Activated CD8-positive, alpha-beta T cell treated with anti-CD3 and anti-CD28 coated beads for 36 hours (primary cell): Measurements from ENCODE around the gene DTNA. TPM values are rescaled to one million over a fixed set of nuclear protein-coding genes. Genes with fewer than 3 reads are reported as not detected.

Experiments used
- ATAC-seq: fragments of 200-7000 bp; cut with Tn5 transposase; one replicate; pipeline ENCODE4 v1.10.0; 2021; ENCODE audit warnings: mild to moderate bottlenecking, moderate library complexity
- CTCF ChIA-PET: fragments of 350-600 bp; sonication (Branson Sonifier 250); formaldehyde crosslinking; loops from one replicate; lab custom pipeline; 2021; ENCODE audit warnings: antibody characterized with exemption; lab: Charles Lee
- POLR2A ChIA-PET: fragments of 350-600 bp; sonication (Branson Sonifier 250); formaldehyde crosslinking; loops from one replicate; lab custom pipeline; 2021; ENCODE audit warnings: antibody characterized with exemption; lab: Charles Lee
- DNase-seq: peaks from one replicate; pipeline ENCODE4 v3.0.0-alpha.2; 2020
- H3K27ac Mint-ChIP-seq: one replicate; pipeline ENCODE4 v1.8.0; 2021; ENCODE audit warnings: mild to moderate bottlenecking, mixed read lengths
- H3K27me3 Mint-ChIP-seq: one replicate; pipeline ENCODE4 v1.8.0; 2021; ENCODE audit warnings: mixed read lengths
- H3K36me3 Mint-ChIP-seq: one replicate; pipeline ENCODE4 v1.8.0; 2021; ENCODE audit warnings: low read depth, mixed read lengths
- H3K4me1 Mint-ChIP-seq: one replicate; pipeline ENCODE4 v1.8.0; 2021; ENCODE audit warnings: low read depth, mixed read lengths
- H3K4me3 Mint-ChIP-seq: one replicate; pipeline ENCODE4 v1.8.0; 2021; ENCODE audit warnings: mild to moderate bottlenecking, moderate library complexity, mixed read lengths
- H3K9me3 Mint-ChIP-seq: one replicate; pipeline ENCODE4 v1.8.0; 2021; ENCODE audit warnings: mixed read lengths
- intact Hi-C: fragments of 100-400 bp; cut with micrococcal nuclease; formaldehyde crosslinking; loops from one replicate; pipeline ENCODE4 v1.10.0; 2022
- total RNA-seq, 2 experiments: library from RNA; stranded (reverse); gene quantifications; one replicate each; pipeline ENCODE4 v1.2.3, GENCODE V29; 2021
- TF ChIP-seq, protein P1 (sequence below): fragments of 200-600 bp; IDR thresholded peaks from one replicate; pipeline ENCODE4 v1.8.0; 2022; ENCODE audit warnings: antibody characterized with exemption, mild to moderate bottlenecking

DTNA gene
- total RNA-seq, 2 experiments from 2014 or later: 0.40 to 0.41 TPM

DNA sequence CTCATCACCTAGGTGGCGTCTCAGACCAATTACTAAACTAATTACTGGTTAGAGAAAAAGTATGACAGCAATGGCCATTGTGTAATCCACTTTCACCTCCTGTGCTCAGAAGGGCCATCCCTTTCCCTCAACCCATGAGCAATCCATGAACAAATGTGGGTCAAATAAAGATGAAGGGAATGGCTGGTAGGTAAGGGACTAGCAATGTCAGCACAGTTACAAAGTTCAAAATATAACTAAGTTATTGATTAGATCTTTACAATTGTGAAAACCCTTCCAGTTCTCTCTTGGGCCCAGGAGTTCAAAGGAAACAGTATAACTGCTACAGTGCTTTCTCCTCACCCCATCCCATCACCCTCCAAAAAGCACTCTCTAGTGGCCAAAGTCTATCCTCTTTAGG lies 98.3 kb downstream of the DTNA start:
- H3K4me3 Mint-ChIP-seq: no peak overlapping the region
- TF ChIP-seq, protein P1, sequence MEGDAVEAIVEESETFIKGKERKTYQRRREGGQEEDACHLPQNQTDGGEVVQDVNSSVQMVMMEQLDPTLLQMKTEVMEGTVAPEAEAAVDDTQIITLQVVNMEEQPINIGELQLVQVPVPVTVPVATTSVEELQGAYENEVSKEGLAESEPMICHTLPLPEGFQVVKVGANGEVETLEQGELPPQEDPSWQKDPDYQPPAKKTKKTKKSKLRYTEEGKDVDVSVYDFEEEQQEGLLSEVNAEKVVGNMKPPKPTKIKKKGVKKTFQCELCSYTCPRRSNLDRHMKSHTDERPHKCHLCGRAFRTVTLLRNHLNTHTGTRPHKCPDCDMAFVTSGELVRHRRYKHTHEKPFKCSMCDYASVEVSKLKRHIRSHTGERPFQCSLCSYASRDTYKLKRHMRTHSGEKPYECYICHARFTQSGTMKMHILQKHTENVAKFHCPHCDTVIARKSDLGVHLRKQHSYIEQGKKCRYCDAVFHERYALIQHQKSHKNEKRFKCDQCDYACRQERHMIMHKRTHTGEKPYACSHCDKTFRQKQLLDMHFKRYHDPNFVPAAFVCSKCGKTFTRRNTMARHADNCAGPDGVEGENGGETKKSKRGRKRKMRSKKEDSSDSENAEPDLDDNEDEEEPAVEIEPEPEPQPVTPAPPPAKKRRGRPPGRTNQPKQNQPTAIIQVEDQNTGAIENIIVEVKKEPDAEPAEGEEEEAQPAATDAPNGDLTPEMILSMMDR: no peak
- CTCF ChIA-PET: no interaction called here
- no peaks in the 10 kb centered on the region for H3K36me3 Mint-ChIP-seq
- H3K4me1 Mint-ChIP-seq: peaks cover 7% of the 10 kb centered on the region
- DNase-seq (no peak), ATAC-seq (no peak)
- no peak overlapping the region for H3K27ac Mint-ChIP-seq
- POLR2A ChIA-PET: no interaction called here
- no peaks in the 10 kb centered on the region for H3K9me3 Mint-ChIP-seq
- peaks cover 2% of the 10 kb centered on the region for H3K27me3 Mint-ChIP-seq
- intact Hi-C loops: no loop called here

DNA sequence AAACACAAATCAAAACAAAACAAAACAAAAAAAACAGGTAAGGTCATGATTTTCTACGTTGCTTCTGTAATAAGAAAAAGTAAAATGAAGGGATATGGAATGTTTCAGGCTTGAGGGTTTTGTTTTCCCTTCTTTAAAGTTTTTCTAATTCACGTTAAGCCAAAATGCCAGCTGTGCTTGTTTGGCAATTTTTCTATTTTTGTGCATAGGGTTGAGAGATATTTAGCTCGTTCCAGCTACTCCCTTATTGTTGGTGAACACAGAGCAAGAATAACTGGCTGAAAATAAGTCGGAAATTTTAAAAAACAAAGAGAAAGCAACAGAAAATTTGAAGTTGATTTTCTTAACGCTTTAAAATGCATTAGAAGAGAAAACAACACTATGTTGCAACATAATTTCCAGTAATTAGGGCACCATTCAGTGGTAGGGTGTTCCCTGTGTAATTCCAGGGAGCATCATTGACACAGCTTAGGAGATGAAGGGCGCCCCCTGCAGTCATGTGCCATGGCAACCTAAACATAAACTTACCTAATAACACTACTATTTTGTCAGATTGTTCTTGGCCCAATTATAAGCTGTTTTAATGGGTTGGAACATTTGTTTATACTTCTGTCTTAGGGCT lies 99.5 kb downstream of the DTNA start:
- DNase-seq (peak; percentile 29), ATAC-seq (no peak)
- TF ChIP-seq, protein P1: no peak
- H3K36me3 Mint-ChIP-seq: no peaks in the 10 kb centered on the region
- no peak overlapping the region for H3K27ac Mint-ChIP-seq
- H3K4me3 Mint-ChIP-seq: no peak overlapping the region
- ChIA-PET CTCF (interaction anchor here (0.7 to 1.1 kb wide), 5 partner anchors 11 to 23 kb away, joined by 3 to 4 read pairs (median 3); no protein-coding TSS in a partner anchor), POLR2A (no interaction called here)
- peaks cover 7% of the 10 kb centered on the region for H3K4me1 Mint-ChIP-seq
- no peaks in the 10 kb centered on the region for H3K9me3 Mint-ChIP-seq
- peaks cover 2% of the 10 kb centered on the region for H3K27me3 Mint-ChIP-seq
- intact Hi-C loops: no loop called here

DNA sequence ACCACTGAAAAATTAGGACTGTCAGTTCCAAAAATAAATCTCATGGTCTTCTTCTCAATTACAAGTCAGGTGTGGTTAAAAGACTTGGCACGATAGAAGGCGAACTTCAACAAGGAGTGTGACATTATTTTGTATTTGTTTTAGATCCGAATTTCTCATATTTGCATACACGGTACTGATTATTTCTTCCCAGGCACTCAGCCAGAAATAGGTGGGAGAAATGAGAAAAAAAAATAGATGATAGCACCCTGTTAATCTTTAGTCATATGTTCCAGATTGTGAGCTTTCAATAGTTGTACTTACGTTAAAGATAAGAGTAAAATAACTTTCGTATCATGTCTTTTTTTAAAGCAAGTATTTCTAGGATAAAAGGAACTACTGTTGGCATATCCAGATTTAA lies 106.1 kb downstream of the DTNA start:
- intact Hi-C loops: no loop called here
- CTCF ChIA-PET: interaction anchor here (1.2 kb wide), 1 partner anchor 9 kb away, joined by 3 read pairs; no protein-coding TSS in a partner anchor
- H3K27me3 Mint-ChIP-seq: peaks cover 6% of the 10 kb centered on the region
- no peak overlapping the region for H3K4me3 Mint-ChIP-seq
- H3K36me3 Mint-ChIP-seq: no peaks in the 10 kb centered on the region
- H3K4me1 Mint-ChIP-seq: no peaks in the 10 kb centered on the region
- H3K27ac Mint-ChIP-seq: no peak overlapping the region
- no peaks in the 10 kb centered on the region for H3K9me3 Mint-ChIP-seq
- DNase-seq (no peak), ATAC-seq (no peak)
- TF ChIP-seq, protein P1: no peak
- POLR2A ChIA-PET: interaction anchor here (0.6 kb wide), 1 partner anchor 1458 kb away, joined by 4 read pairs; no protein-coding TSS in a partner anchor

DNA sequence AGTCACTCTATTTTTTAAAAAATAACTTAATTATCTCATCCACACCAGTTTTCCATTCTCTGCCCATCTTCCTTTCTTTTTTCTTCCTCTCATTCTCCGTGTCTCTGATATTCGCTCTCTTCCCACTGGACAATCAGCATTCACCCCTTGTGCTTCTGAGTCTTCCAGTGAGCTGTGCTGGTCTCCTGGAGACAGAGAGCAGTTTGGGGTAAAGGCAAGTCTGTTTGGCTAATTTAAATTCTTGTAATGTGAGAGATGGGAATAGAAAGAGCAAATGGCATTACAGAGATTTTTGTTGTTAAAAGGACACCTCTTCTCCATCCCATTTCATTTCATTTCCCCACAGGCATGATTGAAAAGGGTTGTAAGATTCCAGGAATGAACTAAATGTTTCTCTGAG lies 107.5 kb downstream of the DTNA start:
- Mint-ChIP-seq H3K27ac (no peak overlapping the region), H3K27me3 (peaks cover 6% of the 10 kb centered on the region), H3K4me3 (no peak overlapping the region), H3K4me1 (no peaks in the 10 kb centered on the region), H3K36me3 (no peaks in the 10 kb centered on the region), H3K9me3 (no peaks in the 10 kb centered on the region)
- DNase-seq (no peak), ATAC-seq (no peak)
- TF ChIP-seq, protein P1: no peak
- ChIA-PET CTCF (no interaction called here), POLR2A (no interaction called here)
- intact Hi-C loops: no loop called here

DNA sequence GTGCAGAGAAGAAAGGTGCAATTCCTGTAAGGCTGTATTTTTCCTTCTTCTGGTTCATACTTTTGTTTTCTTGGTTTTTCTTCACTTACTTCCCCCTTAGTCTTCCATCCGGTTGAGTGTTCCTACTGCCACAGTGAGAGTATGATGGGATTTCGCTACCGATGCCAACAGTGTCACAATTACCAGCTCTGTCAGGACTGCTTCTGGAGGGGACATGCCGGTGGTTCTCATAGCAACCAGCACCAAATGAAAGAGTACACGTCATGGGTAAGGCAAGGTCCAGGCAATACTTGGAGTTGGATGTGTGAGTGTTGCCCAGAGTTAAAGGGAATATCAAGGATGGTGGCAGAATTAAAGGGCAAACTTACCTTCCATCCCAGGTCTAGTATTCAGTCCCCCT lies 108.0 kb downstream of the DTNA start:
- no peaks in the 10 kb centered on the region for H3K9me3 Mint-ChIP-seq
- H3K4me1 Mint-ChIP-seq: no peaks in the 10 kb centered on the region
- no peak for ATAC-seq
- intact Hi-C loops: no loop called here
- H3K27me3 Mint-ChIP-seq: peaks cover 6% of the 10 kb centered on the region
- CTCF ChIA-PET: no interaction called here
- no peak for DNase-seq
- no peak overlapping the region for H3K4me3 Mint-ChIP-seq
- POLR2A ChIA-PET: no interaction called here
- TF ChIP-seq, protein P1: no peak
- no peak overlapping the region for H3K27ac Mint-ChIP-seq
- no peaks in the 10 kb centered on the region for H3K36me3 Mint-ChIP-seq
